ENCODE results near the gene ANO3.

The ANO3 gene

GRCh38 chr11:26365284-26365683 lies 33.4 kb downstream of the ANO3 start:
- no peak for DNase-seq

GRCh38 chr11:26377619-26378018 lies 45.7 kb downstream of the ANO3 start:
- no peak for DNase-seq

DNA sequence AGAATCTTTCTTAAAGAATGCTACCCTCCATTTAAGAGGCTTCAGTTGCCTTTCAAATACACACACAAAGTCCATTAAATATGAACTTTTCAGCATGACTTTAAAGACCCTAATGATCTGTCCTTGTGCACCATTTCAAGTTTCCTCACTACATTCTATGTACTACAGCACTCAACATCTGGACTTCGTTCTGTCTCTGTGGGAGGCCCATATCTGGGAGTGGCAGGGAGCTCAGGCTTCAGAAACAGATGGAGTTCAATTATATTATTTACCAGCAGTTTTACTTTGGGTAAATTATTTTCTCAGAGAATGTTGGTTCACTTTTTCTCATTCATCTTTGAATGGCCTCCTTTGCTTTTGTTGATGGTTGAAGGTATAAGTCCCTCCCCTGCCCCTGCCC lies 67.4 kb downstream of the ANO3 start:
- no peak for DNase-seq

GRCh38 chr11:26410706-26411366 lies 78.9 kb downstream of the ANO3 start:
- DNase-seq, result no peak

DNA sequence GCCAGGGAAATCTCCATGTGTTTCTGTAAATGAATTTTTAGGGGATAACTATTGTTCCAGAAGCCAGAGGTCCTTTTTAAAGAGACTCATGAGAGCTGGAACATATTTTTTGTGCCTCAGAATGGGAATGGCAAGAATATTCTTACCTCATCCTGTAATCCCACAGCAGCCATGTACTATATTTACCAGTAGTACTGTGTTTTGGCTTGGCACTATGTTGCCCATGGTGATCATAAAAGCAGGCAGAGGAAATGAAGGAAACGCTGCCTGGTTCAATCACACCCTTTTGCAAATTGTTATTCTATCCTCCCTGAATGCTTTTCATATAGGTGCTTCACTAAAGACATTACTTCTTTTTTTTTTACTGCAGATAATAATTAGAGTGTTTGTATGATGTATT lies 81.0 kb downstream of the ANO3 start:
- DNase-seq, result no peak

- DNase-seq, result no peak
Observed at GRCh38 chr11:26418386-26418912, 86.5 kb downstream of the ANO3 start.

DNA sequence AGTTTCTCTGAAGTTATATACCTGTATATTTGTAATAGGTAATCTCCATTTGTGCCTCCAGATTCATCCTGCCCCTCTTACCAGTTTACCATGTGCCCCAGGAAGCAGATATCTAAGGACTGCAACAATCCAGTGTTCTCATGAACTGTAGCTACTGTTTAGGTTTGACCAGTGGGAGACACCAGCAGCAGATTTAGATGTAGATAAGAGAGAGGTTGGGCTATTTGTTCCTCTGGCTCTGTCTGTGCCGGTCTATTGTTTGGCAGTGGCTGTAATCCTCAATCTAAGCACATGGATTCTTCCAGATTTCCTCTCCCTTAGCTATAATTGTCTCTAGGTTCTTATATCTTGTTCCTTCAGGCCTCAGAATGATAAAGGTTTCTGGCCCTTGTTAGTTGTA lies 88.4 kb downstream of the ANO3 start:
- no peak for DNase-seq

- DNase-seq, result no peak
Observed at GRCh38 chr11:26424255-26424654, 92.3 kb downstream of the ANO3 start.

DNA sequence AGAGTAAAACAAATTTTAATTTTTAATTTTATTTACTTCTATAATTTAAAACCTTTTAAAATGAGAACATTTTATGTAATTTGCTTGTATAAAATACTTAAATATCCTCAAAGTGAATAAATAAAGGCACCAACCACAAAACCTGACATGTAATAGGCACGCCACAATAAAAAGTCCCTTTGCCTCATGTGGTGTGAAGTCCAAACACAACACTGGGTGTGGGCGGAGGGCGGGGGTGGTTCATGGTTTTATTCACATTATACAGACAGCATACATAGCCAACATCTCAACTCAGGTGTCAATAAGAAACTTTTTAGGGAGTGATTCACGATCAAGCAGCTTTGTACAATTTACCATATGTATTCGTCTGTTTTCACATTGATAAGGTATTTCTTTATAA lies 107.9 kb downstream of the ANO3 start:
- DNase-seq, result no peak

GRCh38 chr11:26442131-26442530 lies 110.2 kb downstream of the ANO3 start:
- no peak for DNase-seq

DNA sequence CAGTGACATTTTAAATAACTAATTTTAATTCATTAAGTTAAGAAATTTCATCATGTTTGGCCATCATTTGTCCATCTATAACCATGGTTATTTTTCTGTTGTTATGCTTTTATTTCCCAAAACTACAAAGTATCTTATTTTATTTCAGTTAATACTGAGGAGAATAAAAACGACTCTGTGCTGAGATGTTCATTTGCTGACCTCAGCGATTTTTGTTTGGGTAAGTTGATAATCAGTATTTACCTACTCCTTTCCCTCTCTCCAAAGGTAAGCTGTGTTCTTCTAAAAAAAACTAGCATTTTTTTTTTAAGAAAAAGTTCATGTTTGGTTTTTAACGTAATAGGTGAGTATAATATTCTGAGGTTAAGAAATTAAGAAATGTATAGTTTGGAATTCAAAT lies 111.7 kb downstream of the ANO3 start:
- DNase-seq, result no peak

DNA sequence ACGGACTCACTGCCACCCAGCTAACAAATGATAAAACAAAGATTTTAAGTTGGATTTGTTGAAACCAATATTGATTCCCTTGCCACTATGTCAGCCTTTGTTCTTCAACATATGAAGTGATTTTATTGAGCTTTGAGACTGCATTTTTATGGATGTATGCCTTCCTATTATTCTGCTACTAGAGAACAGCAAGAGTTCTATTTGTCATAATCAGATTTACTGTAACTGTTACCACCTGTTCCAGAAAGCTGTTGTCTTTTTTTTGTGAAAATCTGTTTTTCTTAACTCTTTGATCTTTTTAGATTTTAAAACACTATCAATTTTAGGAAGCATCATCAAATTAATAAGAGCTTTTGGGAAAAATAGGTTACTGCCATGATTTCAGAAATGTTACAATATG lies 125.7 kb downstream of the ANO3 start:
- DNase-seq, result no peak

GRCh38 chr11:26465274-26465673 lies 133.3 kb downstream of the ANO3 start:
- DNase-seq, result no peak

GRCh38 chr11:26467506-26467905 lies 135.6 kb downstream of the ANO3 start:
- DNase-seq, result no peak

- no peak for DNase-seq
Observed at GRCh38 chr11:26470992-26471391, 139.1 kb downstream of the ANO3 start.

DNA sequence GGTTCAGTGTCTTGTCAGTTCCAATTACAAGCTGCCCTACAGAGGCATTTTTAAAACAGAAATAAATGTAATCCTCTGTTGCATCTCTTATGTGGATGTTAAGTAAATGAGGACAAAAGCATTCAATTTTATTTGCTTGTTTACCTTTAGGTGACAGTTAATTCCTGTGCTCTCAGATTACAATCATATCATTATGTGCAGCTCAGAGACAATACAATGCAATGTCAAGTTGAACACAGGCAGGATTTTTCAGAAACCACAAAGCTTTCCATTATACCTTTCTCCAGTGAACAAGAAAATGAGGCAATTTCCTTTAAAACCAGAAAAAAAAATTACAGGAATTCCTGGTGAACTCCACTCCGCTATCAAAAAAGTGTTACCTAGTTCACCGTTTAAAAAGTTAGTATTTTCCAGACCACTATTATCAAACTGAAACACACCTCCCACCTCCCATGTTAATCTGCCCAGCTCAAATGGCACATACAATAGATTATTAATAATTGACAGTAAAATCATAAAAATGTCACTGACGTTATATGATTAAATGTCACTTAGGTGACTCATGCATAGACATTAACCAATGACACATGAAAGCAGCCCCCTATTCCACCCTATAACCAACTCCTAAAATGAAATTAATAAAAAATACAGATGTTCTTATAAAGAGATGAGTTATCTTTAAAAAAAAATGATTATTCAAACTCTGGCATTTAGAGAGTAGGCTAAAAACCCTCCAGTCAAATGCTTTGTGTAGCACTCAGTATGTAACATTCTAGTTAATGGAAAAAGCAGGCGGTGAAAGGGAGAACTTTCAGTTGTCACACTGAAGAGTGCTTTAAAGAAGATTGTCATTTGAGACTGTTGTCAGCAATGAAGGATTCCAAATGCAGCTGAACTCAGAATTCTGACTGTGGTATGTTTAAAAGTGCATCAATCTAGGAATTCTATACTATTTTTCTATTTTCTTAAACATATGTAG lies 141.6 kb downstream of the ANO3 start:
- DNase-seq, result no peak

GRCh38 chr11:26474401-26474800 lies 142.5 kb downstream of the ANO3 start:
- DNase-seq, result no peak

DNA sequence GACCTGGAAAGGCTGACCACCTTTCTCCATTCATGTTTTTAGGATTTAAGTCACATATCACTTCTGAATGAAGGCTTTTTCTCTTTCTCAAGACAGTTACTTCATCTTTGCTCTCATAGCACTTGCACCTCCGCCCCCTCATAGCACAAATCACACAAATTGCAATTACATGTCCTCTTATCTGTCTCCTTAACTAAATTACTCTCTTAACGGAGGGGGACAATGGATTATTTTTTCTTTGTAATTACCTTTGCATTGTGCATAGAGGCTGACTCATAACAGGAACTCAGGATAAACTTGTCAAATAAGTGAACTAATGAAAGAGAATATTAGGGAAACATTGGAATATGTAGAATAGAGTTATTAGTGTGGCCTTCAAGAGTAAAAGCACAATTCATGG lies 145.5 kb downstream of the ANO3 start:
- no peak for DNase-seq

GRCh38 chr11:26478710-26479109 lies 146.8 kb downstream of the ANO3 start:
- no peak for DNase-seq

GRCh38 chr11:26480041-26480440 lies 148.1 kb downstream of the ANO3 start:
- no peak for DNase-seq

DNA sequence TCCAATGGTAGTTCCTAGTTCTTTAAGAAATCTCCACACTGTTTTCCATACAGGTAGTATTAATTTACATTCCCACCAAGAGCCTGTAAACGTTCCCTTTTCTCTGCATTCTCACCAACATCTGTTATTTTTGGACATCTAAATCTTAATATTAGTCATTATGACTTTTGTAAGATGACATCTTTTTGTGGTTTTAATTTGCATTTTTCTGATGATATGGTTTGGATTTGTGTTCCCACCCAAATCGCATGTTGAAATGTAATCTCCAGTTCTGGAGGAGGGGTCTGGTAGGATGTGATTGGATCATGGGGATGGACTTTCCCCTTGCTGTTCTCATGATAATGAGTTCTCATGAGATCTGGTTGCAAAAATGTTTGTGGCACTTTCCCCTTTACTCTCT lies 151.2 kb downstream of the ANO3 start:
- DNase-seq, result no peak

DNA sequence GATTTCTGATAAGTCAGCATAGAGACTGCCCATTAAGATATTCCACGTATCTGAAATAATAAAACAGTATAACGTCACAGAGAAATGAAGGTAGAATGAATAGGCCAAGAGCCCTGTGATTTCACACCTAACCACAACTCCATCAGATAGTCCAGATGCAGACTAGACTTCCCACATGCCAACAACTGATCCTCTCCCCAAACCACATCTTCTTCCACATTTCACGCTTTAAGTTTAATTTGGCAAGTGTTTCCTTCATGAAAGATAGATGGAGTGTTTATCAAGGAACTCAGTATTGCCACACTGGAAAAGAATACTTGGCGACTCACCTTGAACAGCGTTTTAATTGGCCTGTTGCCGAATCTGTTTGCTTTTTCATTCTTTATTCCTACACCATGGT lies 158.6 kb downstream of the ANO3 start:
- no peak for DNase-seq

DNA sequence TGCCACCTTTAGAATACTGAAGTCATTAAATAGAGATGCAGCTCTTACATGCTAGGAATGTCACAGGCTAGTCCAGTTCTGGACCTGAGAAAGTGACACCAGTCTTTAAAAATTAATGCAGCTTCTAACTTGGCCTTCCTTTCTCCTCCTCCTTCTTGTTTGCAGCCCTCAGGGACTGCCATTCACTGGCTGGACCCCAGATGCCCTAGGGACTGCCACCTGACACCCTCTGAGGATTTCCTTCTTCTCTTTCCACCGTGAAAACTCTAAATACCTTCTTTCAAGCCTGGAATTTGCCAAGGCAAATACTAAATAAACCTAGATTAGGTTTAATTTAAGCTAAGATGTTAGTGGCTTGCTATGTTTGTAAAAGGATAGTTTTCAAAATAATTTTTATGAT lies 161.7 kb downstream of the ANO3 start:
- DNase-seq, result no peak

DNA sequence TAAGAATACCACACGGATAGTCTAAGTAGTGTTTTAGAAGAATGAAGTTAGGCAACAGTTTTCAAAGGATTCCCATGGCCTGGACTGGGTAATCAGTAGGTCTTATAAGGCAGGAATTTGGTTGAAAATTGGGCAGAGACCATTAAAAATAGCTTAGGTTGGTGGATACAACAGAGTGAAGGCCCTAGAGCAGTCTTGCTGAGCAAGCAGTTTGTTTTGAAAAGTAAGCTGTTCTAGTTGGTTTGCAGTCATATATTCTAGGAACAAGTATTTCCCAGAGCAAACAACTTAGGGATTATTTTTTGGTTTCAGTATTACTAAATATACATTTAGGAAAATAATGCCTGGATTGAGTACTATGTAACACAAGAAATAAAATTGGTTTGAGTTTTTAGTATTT lies 175.3 kb downstream of the ANO3 start:
- DNase-seq, result no peak
